Measurements from ENCODE around the gene PHTF1. TPM values are rescaled to one million over a fixed set of nuclear protein-coding genes. Genes with fewer than 3 reads are reported as not detected.

PHTF1 gene
- polyA plus RNA-seq, 3 donors, result 6.7 to 12.2 (median 11.1) TPM

DNA sequence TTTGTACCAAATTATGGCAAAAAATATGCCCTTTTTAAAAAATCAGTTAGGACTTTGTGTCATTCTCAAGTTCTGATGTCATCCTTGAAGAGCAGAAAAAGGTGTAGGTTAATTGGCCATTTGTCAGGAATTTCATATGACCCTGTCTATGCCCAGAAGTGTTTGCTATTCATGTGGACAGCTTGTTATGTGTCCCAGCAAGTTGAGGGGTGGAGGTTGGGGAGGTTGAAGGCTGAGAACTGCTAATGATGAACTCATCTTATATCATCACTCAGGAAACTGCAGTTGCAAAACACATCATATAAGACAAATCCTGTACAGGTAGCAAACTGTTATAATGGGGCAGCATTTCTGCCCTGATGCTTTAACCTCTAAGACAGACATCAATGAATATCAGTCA lies 106.5 kb downstream of the PHTF1 start:
- Histone ChIP-seq H3K9ac (ENCODE audit: insufficient read depth, low read length, poor library complexity, severe bottlenecking) (no peak overlapping the region), H3K4me3 (replicated peaks in 1 of 3; ENCODE audit: low read depth in 2 of 3, low read length in 3 of 3) (no peak overlapping the region), H3K4me1 (ENCODE audit: control insufficient read depth in 1 of 2, insufficient read depth in 2 of 2, low read length in 2 of 2) (no peaks in the 10 kb centered on the region), H3K27ac (ENCODE audit: low read depth in 1 of 2, low read length in 2 of 2) (no peak overlapping the region), H4K20me1 (ENCODE audit: insufficient read depth, low read length) (no peaks in the 10 kb centered on the region), H3K9me3 (replicated peaks in 1 of 2; ENCODE audit: control insufficient read depth in 1 of 2, insufficient read depth in 1 of 2, low read length in 2 of 2) (no peaks in the 10 kb centered on the region), H3K79me2 (ENCODE audit: insufficient read depth, low read length) (no peaks in the 10 kb centered on the region), H2AFZ (ENCODE audit: insufficient read depth, low read depth, low read length, poor library complexity, severe bottlenecking) (no peak overlapping the region), H3K36me3 (replicated peaks in 1 of 2; ENCODE audit: control insufficient read depth in 1 of 2, insufficient read depth in 2 of 2, low read length in 2 of 2) (no peaks in the 10 kb centered on the region), H3K27me3 (ENCODE audit: control insufficient read depth in 2 of 2, insufficient read depth in 2 of 2, low read length in 2 of 2) (no peaks in the 10 kb centered on the region), H3K4me2 (replicated peaks; ENCODE audit: extremely low read depth, low read length, poor library complexity, severe bottlenecking) (no peak overlapping the region)
- Mint-ChIP-seq H3K9me3 (no peaks in the 10 kb centered on the region), H3K36me3 (no peaks in the 10 kb centered on the region), H3K4me1 (peaks cover 1% of the 10 kb centered on the region), H3K27ac (no peak overlapping the region), H3K4me3 (no peak overlapping the region), H3K27me3 (ENCODE audit: low read depth in 3 of 3) (no peaks in the 10 kb centered on the region)
- no peak for DNase-seq
- TF ChIP-seq, protein P1, sequence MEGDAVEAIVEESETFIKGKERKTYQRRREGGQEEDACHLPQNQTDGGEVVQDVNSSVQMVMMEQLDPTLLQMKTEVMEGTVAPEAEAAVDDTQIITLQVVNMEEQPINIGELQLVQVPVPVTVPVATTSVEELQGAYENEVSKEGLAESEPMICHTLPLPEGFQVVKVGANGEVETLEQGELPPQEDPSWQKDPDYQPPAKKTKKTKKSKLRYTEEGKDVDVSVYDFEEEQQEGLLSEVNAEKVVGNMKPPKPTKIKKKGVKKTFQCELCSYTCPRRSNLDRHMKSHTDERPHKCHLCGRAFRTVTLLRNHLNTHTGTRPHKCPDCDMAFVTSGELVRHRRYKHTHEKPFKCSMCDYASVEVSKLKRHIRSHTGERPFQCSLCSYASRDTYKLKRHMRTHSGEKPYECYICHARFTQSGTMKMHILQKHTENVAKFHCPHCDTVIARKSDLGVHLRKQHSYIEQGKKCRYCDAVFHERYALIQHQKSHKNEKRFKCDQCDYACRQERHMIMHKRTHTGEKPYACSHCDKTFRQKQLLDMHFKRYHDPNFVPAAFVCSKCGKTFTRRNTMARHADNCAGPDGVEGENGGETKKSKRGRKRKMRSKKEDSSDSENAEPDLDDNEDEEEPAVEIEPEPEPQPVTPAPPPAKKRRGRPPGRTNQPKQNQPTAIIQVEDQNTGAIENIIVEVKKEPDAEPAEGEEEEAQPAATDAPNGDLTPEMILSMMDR (IDR thresholded peaks at IDR 0.05), result no peak
- intact Hi-C loops (cut with micrococcal nuclease), result no loop called here

DNA sequence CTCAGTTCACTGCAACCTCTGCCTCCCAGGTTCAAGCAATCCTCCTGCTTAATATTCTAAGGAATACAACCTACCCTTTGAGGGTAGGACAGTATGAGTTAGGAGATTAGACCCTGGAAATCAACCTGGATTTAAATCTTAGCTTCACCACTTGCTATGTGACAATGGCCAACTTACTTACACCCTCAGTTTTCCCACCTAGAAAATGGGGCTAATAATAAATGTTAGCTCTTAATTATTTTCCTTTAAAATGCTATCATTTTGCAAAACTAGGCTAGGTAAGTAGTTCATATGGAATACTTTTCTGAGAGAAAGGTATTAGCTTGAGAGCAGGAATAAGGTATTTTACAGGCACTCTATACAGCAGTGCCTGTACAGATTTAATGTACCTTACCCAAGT lies 110.8 kb downstream of the PHTF1 start:
- H3K27ac Mint-ChIP-seq, result no peak overlapping the region
- H3K4me3 Mint-ChIP-seq, result no peak overlapping the region
- no peaks in the 10 kb centered on the region for H3K4me1 ChIP-seq (ENCODE audit: control insufficient read depth in 1 of 2, insufficient read depth in 2 of 2, low read length in 2 of 2)
- H3K36me3 Mint-ChIP-seq, result no peaks in the 10 kb centered on the region
- peaks cover 1% of the 10 kb centered on the region for H3K4me1 Mint-ChIP-seq
- TF ChIP-seq, protein P1 (IDR thresholded peaks at IDR 0.05), result no peak
- no peak overlapping the region for H3K9ac ChIP-seq (ENCODE audit: insufficient read depth, low read length, poor library complexity, severe bottlenecking)
- no peaks in the 10 kb centered on the region for H4K20me1 ChIP-seq (ENCODE audit: insufficient read depth, low read length)
- no peaks in the 10 kb centered on the region for H3K9me3 ChIP-seq (replicated peaks in 1 of 2; ENCODE audit: control insufficient read depth in 1 of 2, insufficient read depth in 1 of 2, low read length in 2 of 2)
- no peak for DNase-seq
- no peak overlapping the region for H3K4me2 ChIP-seq (replicated peaks; ENCODE audit: extremely low read depth, low read length, poor library complexity, severe bottlenecking)
- H2AFZ ChIP-seq (ENCODE audit: insufficient read depth, low read depth, low read length, poor library complexity, severe bottlenecking), result no peak overlapping the region
- H3K79me2 ChIP-seq (ENCODE audit: insufficient read depth, low read length), result no peaks in the 10 kb centered on the region
- no peaks in the 10 kb centered on the region for H3K36me3 ChIP-seq (replicated peaks in 1 of 2; ENCODE audit: control insufficient read depth in 1 of 2, insufficient read depth in 2 of 2, low read length in 2 of 2)
- H3K27me3 Mint-ChIP-seq (ENCODE audit: low read depth in 3 of 3), result no peaks in the 10 kb centered on the region
- H3K4me3 ChIP-seq (replicated peaks in 1 of 3; ENCODE audit: low read depth in 2 of 3, low read length in 3 of 3), result no peak overlapping the region
- no peaks in the 10 kb centered on the region for H3K9me3 Mint-ChIP-seq
- H3K27me3 ChIP-seq (ENCODE audit: control insufficient read depth in 2 of 2, insufficient read depth in 2 of 2, low read length in 2 of 2), result no peaks in the 10 kb centered on the region
- H3K27ac ChIP-seq (ENCODE audit: low read depth in 1 of 2, low read length in 2 of 2), result no peak overlapping the region
- intact Hi-C loops (cut with micrococcal nuclease), result no loop called here

All from CD14-positive monocyte (primary cell).